RPMI7951 (cell line): ENCODE results near the gene LMF1. TPM values are rescaled to one million over a fixed set of nuclear protein-coding genes. Genes with fewer than 3 reads are reported as not detected.

ENCODE experiments used
- DNase-seq: peaks from one replicate; pipeline ENCODE4 v3.0.0-alpha.2; 2012; ENCODE audit warnings: low read depth
- total RNA-seq: library from RNA; depleted of rRNA; stranded (reverse); fragments of >200 nt; shearing (Covaris generic); gene quantifications from 2 replicates; pipeline ENCODE4 v1.2.3, GENCODE V29; 2014

Gene LMF1
- total RNA-seq, 1 experiment from 2014 or later = 16.0 TPM

DNA sequence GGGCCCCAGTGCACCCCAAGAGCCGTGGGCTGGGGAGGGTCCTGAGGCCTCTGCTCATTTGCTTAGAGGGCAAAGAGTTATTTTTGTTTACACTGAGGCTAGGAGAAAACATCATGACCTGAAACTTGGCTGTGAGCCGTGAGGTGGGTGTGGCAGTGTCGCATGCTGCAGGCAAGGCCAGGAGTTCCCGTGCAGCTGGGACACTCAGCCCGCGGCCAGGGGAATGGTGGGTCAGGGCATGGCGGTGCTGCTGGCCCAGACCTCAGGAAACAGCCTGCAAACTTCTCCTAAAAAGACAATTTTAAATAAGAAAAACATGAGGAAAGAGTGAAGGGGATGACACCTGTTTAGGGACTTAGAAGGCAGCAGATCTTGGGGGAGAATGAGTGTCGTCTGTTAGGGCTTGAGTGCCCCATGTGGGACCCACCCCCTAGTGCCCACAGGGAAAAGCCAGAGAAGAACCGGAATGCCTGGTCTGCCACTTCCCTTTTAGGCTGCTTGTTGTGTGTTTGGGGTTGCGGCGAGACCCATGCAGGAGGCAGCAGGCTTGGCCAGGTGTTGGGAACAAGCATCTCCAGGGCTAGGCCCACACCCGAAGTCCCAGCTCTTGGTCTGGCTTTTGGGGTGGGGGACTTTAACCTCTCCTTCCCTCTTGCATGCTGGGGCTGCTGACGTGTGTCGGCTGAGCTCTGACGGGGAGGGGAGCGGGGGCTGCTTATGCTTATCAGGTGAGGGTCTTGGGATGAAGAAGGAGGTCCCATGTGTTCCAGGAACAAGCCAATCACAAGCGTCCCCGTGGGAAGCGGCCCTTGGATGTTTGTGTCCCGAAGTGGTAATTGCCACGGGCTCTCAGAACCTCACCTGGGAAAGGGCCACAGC, 89.3 kb downstream of the LMF1 start:
- DNase-seq = no peak

DNA sequence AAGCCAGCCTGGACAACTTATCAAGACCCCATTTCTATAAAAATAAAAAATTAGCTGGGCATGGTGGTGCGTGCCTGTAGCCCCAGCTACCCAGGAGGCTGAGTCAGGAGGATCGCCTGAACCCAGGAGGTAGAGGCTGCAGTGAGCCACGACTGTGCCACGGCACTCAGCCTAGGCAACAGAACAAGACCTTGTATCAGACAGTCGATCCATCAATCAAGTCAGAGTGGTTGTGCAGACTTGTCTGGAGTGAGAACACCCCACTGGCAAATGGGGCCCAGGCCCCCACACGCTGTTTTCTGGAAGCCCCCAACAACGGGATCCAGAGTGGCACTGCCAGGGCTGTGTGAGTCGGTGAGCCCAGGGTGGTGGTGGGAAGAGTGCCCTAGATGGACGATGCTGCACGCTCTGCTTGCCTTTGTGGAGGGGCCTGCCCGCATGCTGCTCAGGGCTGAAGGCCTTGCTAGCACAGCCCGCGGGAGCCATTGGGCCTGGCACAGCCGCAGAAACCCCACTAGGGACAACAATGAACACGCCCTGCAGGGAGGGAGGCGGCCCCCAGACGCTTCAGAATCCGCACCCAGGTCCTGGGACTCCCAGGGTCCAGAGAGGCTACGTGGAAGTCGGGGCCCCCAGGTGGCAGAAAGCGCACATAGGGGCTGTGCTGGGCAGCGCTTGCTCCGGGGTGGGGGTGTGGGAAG, 90.2 kb downstream of the LMF1 start:
- DNase-seq = no peak

DNA sequence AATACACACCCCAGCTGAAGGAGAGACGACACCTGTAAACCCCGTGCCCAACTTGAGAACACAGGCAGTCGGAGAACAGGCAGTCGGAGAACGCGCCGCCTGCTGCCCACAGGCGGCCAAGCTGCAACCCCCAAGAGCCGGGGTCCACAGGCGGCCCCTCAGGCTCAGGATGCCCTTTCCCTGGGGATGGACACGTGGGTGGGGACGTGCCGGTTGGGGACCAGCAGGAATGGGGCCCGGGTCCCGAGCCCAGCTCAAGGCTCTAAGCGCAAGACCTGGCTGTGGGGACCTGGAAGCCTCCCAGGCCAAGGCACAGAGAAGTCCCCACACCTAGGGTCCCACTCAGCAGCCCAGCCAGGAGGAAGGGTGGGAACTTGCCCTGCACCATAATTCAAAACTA, 90.8 kb downstream of the LMF1 start:
- DNase-seq = no peak

DNA sequence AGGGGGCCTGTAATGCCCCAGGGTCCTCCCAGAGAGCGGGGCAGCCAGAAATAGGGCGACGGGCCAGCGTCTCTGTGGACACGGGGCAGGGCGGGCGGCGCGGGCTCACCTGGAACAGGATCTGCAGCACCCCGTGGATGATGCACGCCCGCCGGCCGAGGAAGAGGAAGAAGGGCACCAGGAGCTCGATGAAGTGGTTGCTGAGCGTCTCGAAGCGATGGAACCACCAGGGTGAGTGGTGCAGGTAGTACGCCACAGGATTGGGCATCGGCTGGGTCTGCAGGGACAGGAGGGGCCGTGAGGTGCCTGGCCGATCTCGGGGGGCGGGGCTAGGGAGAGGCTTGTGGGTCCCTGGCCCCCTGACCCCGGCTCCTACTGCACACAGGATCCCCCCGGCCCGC, 91.3 kb downstream of the LMF1 start:
- no peak for DNase-seq

DNA sequence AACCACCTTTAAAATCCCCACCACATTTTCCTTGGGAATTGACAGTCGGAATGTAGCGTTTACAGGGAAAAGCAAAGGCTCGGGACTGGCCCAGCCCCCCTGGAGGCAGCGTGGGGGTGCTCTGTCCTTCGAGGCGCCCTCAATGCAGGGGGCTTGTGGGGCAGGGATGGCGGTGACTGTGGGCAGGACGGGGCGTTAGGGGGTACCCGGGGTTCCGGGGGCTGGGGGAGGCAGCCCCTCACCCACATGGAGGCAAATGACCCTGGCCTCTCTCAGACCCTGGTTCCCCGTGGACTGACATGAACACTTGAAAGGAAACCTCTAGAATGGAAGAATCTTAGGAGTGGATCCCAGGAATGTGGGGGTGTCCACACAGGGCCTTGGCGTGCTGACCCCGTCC, 91.9 kb downstream of the LMF1 start:
- no peak for DNase-seq

DNA sequence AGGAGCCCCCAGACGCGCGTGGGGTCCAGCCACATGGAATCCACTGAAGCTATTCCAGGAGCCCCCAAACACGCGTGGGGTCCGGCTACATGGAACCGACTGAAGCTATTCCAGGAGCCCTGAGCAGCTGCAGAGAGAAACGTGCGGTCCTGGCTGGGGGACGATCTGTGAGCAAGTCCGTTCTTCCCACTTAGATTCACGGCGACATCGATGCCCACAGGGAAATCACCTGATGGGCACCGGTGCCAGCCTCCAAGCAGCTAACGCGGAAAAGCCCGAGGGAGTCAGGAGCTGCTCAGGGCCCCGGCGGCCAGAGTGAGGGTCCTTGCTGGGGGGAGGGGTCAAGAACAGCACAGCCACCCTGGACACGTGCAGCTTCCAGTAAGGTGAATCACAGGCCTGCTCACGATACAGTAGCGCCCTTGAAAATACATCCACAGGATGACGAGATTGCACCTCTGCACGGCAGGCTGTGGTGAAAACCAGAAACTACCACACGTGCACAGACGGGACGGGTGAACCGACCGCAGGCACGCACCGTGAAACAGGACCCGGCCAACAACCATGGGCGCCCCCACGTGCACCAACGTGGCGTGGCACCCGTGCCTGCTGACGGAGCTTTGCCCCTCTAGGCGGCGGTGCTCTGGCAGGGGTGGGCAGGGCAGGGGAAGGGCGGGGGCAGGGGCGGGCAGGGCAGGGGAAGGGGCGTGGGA, 92.6 kb downstream of the LMF1 start:
- no peak for DNase-seq

DNA sequence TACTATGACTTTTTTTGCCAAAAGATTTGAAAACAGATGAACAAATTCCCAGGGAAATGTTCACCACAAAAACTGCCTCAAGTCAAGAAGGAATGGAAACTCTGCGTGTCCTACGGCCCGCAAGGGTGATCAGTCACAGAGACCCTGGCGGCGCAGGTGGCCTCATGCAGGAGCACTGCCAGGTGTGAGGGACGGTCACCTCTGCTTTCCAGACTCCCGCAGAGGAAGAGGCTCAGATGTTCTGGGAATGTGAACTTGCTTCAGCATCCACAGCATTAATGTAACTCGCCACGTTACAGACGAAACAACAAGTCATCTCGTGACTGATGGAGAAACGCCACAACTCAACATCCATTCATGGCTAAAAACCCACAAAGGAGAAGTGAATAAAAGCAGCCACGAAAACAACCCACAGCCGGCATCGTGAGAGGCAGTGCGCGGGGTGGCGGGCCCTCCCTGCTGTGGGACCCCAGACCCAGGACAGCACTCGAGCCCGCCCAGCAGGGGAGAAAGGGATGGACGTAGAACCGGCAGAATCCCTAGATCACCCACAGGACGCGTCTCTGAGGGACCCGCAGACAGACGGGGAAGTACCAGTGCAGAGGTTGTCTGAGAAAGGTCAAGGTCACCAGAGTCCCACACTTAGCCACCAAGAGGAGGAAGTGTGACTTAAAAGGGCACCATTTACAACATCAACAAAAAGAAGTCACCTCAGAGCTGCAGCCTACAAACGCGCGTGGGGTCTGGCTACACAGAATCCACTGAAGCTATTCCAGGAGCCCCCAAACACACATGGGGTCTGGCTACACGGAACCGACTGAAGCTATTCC, 93.3 kb downstream of the LMF1 start:
- DNase-seq = no peak

DNA sequence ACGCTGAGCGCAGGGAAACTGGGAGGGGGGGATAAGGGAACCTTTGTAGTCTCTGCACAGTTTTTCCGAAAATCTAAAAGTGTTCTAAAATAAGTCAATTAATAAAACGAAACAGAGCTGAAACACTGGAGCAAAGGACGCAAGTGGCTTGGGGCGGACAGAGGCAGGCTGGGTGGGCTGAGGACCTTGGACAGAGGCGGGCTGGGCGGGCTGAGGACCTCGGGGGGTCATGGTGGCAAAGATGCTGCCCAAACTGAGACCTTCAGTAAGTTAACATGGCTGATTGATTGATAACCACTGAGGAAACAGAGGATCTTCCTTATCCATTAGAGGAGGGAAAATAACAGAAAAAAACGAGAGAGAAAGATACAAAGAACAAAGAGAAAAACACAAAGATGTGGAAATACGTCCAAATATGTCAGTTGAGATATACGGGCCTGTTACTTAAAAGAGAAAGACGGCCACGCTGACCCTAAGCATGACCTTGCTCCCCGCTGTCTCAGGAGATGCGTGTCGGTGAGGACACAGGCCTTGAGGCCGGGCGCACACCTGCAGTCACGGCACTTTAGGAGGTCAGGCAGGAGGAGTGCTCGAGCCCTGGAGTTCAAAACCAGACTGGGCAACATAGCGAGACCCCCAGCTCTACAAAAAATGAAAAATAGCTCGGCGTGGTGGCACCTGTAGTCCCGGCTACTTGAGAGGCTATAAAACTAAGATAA, 94.1 kb downstream of the LMF1 start:
- DNase-seq = no peak

DNA sequence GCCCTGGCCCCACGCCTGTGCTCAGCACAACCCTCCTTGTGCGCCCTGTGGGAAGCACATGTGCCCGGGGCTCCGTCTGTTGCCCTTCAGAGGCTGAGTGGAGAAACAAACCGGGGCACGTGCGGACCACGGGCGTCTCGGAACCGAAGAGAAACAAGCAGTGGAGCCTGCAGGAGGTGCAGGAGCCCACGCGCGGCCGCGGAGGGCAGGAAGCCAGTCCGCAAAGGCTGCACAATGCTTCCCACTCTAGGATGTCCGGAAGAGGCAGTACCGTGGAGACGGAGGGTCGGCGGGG, 94.8 kb downstream of the LMF1 start:
- no peak for DNase-seq

DNA sequence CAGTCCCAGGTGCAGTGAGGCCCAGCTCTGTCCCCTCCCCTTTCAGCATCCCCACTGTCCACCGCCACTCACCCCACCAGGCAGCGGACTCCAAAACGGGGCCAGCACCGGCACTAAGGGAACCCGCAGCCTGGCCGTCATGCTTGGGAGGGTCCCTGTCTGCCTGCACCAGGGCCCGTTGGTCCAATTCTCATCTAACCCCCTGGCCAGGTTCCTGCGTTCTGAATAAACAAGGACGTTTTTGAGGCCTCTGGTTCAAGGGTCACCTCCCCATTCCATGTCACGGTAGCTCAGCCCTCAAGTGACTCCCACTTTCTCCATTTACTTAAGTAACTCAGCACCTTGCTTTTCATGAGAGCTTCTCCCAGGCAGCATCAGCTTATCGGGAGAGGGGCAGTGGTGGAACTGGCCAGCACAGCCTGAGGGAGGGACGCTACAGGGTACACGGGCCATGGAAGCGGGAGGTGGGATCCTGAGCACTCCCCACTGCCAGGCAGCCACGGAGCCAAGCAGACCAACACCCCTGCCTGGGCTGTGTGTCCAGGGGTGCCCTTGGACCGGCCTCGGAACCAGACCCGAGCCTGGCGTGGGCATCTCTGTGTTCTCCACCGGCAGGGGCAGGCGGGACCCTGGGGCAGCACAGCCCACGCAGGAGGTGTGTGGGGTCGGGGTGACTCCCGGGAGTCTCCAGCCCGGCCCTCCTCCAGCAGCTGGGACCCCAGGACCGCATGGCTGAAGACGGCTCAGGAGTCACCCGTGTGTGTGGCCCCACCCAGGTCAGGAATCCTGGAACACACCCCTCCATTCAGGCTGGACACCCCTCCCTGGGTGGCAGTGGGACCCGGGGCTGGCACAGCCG, 95.4 kb downstream of the LMF1 start:
- no peak for DNase-seq

DNA sequence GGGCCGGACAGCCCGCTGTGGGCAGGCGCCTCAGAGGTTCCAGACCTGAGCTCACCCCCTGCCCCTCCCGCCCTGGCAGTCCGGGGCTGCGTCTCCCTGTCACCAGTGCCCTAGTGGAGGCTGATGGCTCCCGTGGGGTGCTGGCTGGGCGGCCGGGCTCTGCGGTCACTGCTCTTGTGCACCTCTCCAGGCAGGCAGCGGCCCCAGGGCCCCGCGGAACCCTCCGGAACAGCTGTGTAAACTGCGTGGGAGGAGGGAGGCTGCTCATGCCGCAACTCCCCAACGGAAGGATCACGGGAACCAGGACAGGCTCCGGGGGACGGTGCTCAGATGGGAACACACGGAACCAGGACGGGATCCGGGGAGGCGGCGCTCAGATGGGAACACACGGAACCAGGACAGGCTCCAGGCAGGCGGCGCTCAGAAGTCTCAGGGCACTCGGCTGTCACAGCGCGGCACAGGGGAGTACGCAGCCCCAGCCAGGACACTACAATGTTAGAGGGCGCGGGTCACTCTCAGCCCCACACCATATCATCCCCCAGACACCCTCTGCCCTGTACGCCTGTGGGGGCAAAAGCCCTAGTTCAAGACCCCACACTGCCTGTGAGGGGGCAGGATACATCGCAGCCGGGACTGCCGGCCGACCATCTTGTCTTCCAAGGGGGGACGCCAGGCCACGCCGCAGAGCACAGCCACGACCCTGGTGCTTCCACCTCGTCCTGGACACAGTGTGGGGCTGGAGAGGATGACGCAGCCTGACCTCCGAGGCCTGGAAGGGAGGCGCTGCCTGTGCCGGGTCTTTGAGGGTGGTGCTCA, 96.2 kb downstream of the LMF1 start:
- DNase-seq = no peak

DNA sequence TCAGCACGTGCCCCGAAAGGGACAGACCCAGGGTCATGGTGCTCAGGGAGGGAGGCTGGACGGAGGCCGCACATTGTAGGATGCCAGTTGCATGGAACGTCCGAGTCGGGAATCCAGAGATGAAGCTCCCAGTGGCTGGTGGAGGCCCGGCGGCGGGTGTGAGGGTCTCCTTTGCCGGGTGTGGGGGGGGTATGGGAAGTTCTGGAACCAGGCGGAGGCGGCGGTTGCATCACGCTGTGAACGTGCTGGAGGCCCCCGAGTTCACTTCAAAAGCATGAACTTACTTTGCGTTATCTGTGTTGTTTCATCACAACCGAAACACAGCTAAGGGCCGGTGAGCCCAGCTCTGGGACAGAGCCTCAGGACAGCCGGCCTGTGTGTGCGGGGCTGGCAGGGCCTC, 96.9 kb downstream of the LMF1 start:
- no peak for DNase-seq

DNA sequence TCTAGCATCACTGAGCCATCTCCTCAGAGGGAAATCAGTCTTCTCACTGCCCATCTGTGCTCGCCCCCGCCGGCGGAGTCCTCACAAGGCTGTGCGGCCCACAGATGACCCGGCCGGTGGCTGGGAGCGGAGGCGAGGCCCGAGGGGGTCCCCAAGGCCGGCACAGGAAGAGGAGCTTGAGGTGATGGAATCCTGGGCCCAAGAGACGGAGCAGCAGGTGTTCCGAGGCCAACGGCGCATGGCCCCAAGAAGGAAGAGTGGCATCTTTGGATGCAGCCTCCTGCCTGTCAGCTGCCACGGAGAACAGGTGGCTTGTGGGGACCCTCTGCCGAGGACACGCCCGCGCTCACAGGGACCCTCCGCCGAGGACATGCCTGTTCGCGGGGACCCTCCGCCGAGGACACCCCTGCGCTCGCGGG, 97.5 kb downstream of the LMF1 start:
- no peak for DNase-seq

DNA sequence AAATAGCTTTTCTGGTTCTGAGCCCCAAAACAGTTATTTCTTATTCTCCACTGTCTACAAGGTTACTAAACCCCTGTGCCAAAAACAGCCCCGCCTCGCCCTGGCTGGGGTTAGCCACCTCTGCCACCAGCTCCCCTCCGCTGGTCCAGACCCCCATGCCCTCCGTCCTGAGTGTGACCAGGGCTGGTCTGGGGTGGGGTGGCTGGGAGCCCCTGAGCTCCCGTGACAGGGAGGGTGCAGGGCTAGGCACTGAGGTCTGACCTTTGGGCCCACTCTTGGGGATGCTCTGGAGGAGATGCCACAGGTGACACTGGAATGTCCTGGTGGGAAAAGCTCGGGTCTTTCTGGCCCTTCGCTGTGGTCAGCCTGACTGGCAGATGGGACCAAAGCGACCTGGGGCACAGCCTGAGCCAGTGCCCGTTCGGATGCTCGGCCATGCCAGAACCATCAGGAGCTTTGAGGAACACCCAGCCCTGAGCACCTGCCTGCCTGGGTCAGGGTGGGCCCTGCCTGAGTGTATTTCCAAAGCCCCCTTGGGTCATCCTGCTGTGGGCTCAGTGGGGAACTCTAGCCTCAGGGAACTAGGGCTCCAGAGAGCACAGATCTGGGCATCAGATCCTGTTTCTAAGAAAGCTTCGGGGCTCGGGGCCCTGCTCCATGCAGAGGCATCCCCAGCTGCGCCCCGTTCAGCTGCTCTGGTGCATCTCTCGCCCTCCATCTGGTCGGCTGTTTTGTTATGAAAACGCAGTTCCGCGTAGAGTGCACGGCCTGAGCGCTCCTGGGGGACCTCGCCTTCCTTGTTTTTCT, 98.1 kb downstream of the LMF1 start:
- no peak for DNase-seq

DNA sequence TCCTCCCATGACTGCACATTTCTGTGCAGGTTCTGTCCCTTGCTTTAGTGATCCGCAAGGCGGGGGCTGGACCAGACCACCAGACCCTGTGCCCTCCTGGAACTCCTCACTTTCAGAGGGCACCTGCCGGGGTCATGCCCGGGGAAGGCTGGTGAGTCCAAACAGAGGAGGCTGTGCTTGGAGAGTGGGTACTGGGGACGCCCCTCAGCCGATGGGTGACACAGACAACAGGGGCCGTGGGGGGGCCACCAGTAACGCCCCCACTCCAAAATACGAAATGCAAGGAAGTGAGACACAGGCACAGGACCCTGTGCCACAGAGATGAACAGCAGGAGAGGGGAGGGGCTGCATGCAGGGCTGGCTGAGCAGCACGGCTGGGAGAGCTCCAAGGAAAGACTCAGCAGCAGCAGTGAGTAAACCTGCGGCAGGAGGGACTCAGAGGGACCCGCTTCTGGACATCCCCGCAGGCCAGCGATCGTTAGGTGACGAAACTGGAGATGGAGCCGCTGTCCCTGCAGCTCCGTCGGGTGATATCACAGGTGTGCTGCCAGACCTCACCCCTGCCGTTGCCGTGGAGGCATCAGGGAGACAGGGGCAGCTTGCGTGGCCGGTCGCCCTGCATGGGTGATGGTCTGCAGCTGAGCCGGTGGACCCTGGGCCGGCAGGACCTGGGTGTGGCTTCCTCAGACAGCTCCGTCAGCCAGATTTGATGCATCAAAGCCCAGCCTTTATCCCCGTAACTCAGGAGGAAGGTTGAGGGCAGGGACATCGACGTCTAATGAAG, 99.0 kb downstream of the LMF1 start:
- DNase-seq = no peak

DNA sequence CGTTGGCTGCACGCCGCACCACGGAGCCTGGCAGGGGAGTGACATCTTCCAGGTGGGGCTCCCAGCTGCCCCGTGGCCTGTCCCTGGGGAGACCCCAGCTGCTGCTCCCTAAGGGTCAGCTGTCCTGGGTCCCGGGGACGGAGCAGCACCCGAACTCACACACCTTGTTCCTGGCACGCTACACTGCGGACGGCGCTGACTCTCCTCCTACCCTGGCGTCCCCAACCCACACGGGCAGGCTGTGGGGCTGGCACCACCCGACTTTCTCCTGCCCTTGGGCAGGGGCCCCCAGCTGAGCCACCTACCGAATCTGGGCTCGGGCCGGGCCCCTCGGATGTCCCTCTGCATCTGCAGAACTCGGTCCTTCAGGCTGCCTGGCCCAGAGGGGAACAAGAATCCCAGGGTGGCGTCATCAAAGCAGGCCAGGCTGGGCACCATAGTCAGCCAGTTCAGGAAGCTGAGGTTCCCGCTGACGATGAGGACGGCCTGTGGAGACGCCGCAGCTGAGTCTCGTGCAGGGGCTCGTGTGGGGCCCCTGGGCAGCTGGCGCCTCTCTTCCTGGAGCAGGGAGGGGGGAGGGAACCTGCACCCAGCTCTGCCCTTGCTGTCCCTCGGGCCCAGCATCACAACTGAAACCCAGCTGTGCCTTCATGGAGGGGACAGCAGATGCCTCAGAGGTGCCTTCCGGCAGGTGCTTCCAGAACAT, 99.8 kb downstream of the LMF1 start:
- DNase-seq = no peak
